A549 (cell line): ENCODE measurements around the gene P3R3URF. TPM values are rescaled to one million over a fixed set of nuclear protein-coding genes. Genes with fewer than 3 reads are reported as not detected.
A peak's percentile ranks its signal among the peaks of the same experiment; 100 is the strongest.
"Not testable (repeated sequence)": the region's sequence is repeated elsewhere in the genome, so short reads cannot be mapped to it uniquely, and the experiment has no call there.

ENCODE experiments used
- ATAC-seq, 2 experiments: fragments of 200-7000 bp in 1 of 2; fragments of >200 bp in 1 of 2; cut with Nextera tagmentation in 1 of 2; cut with Tn5 transposase in 1 of 2; 3 replicates each; pipeline versions ENCODE4 v1.8.0 to v1.9.1; 2018 to 2020; ENCODE audit warnings: mild to moderate bottlenecking in 1 of 2, moderate library complexity in 1 of 2
- CTCF ChIA-PET: fragments of 300-600 bp; sonication (Branson Sonifier 250); formaldehyde crosslinking; extraction: SDS; loops from one replicate; lab custom pipeline; 2021; ENCODE audit warnings: antibody characterized with exemption, inconsistent platforms; lab: Yijun Ruan, JAX
- POLR2A ChIA-PET: fragments of 350-600 bp; formaldehyde crosslinking; extraction: SDS; loops from one replicate; lab custom pipeline; 2021; ENCODE audit warnings: antibody characterized with exemption, inconsistent platforms; lab: Yijun Ruan, JAX
- DNase-seq, 2 experiments: peaks; one replicate each; pipeline versions ENCODE4 v3.0.0 to v3.0.0-alpha.2; 2011 to 2016; ENCODE audit warnings: low read depth in 1 of 2, low spot score in 1 of 2
- FAIRE-seq: peaks from 2 replicates; lab custom pipeline; 2011; peaks lifted over from hg19 to GRCh38; lab: Jason Lieb, UNC
- H3K27ac ChIP-seq, 2 experiments: fragments of >200 bp; sonication (Bioruptor Twin); formaldehyde crosslinking; 3 replicates each; pipeline ENCODE4 v1.5.1; 2016 to 2017
- H3K4me1 ChIP-seq: fragments of >200 bp; sonication (Bioruptor Twin); formaldehyde crosslinking; 3 replicates; pipeline ENCODE4 v1.6.1; 2016
- H3K4me2 ChIP-seq: fragments of >200 bp; sonication (Bioruptor Twin); formaldehyde crosslinking; 3 replicates; pipeline ENCODE4 v1.6.1; 2016
- H3K4me3 ChIP-seq: fragments of >200 bp; sonication (Bioruptor Twin); formaldehyde crosslinking; 3 replicates; pipeline ENCODE4 v1.5.1; 2016
- H3K9me3 ChIP-seq: fragments of >200 bp; sonication (Bioruptor Twin); formaldehyde crosslinking; 3 replicates; pipeline ENCODE4 v1.6.1; 2016
- CBX8 ChIP-seq: fragments of 200-600 bp; sonication (generic); IDR thresholded peaks from 2 replicates; pipeline ENCODE4 v1.6.1; 2016
- CEBPB ChIP-seq, 2 experiments: fragments of >200 bp in 1 of 2; sonication (Bioruptor Twin) in 1 of 2; formaldehyde crosslinking in 1 of 2; IDR thresholded peaks; 2 replicates each; pipeline ENCODE4 v1.6.1; 2012 to 2016
- CHD2 ChIP-seq: fragments of 150-350 bp; IDR thresholded peaks from 2 replicates; pipeline ENCODE4 v1.6.1; 2014; ENCODE audit warnings: low read length; ENCODE audit not compliant: partially characterized antibody
- CTCF ChIP-seq: fragments of >200 bp; sonication (Bioruptor Twin); formaldehyde crosslinking; IDR thresholded peaks from 3 replicates; pipeline ENCODE4 v1.5.1; 2016
- EHF ChIP-seq: fragments of 250-450 bp; sonication (Bioruptor Pico); IDR thresholded peaks from 2 replicates; pipeline ENCODE4 v1.5.0; 2020; ENCODE audit warnings: mild to moderate bottlenecking
- ESRRA ChIP-seq: fragments of 150-350 bp; IDR thresholded peaks from 2 replicates; pipeline ENCODE4 v1.6.1; 2014; ENCODE audit warnings: mild to moderate bottlenecking, low read length, borderline replicate concordance
- FOSL2 ChIP-seq, 2 experiments: fragments of 450-650 bp in 1 of 2; fragments of >200 bp in 1 of 2; sonication (Bioruptor Twin) in 1 of 2; formaldehyde crosslinking; IDR thresholded peaks; 2 replicates each; pipeline versions ENCODE4 v1.5.0 to v1.6.1; 2016 to 2020; ENCODE audit warnings: mild to moderate bottlenecking in 1 of 2, moderate library complexity in 1 of 2
- FOXS1 ChIP-seq: fragments of 250-450 bp; sonication (Bioruptor Pico); IDR thresholded peaks from 2 replicates; pipeline ENCODE4 v1.5.0; 2020; ENCODE audit warnings: mild to moderate bottlenecking, moderate library complexity
- HMGXB4 ChIP-seq: fragments of 250-450 bp; sonication (Bioruptor Pico); IDR thresholded peaks from 2 replicates; pipeline ENCODE4 v1.5.0; 2021; ENCODE audit warnings: mild to moderate bottlenecking, moderate library complexity, borderline replicate concordance
- JUNB ChIP-seq: fragments of >200 bp; sonication (Bioruptor Twin); formaldehyde crosslinking; IDR thresholded peaks from 2 replicates; pipeline ENCODE4 v1.6.1; 2016
- KDM1A ChIP-seq: fragments of 200-600 bp; sonication (generic); IDR thresholded peaks from 2 replicates; pipeline ENCODE4 v1.6.1; 2016; ENCODE audit warnings: low read depth, mild to moderate bottlenecking
- MAZ ChIP-seq: fragments of 150-350 bp; IDR thresholded peaks from 2 replicates; pipeline ENCODE4 v1.6.1; 2014; ENCODE audit warnings: antibody characterized with exemption, low read depth, low read length, borderline replicate concordance
- POLR2AphosphoS2 ChIP-seq: conservative IDR thresholded peaks from 2 replicates; pipeline ENCODE4 v1.6.1; 2012; ENCODE audit warnings: low read length, improper control_type of control experiment, inconsistent platforms
- RAD21 ChIP-seq, 2 experiments: fragments of >200 bp in 1 of 2; sonication (Bioruptor Twin) in 1 of 2; formaldehyde crosslinking in 1 of 2; IDR thresholded peaks in 1 of 2; conservative IDR thresholded peaks in 1 of 2; 2 replicates in 1 of 2; 3 replicates in 1 of 2; pipeline ENCODE4 v1.6.1; 2012 to 2018; ENCODE audit warnings: inconsistent platforms in 1 of 2
- SMC3 ChIP-seq: fragments of >200 bp; sonication (Bioruptor Twin); formaldehyde crosslinking; IDR thresholded peaks from 3 replicates; pipeline ENCODE4 v1.6.1; 2018; ENCODE audit warnings: inconsistent platforms
- TFCP2L1 ChIP-seq: fragments of 250-450 bp; sonication (Bioruptor Pico); IDR thresholded peaks from 2 replicates; pipeline ENCODE4 v1.5.0; 2021; ENCODE audit warnings: mild to moderate bottlenecking
- TP53 ChIP-seq: fragments of 250-450 bp; sonication (Bioruptor Pico); IDR thresholded peaks from 2 replicates; pipeline ENCODE4 v1.5.0; 2021; ENCODE audit warnings: mild to moderate bottlenecking, moderate library complexity
- WGBS: methylation state at CpG from one replicate; pipeline ENCODE4 v1.1.6; 2017; ENCODE audit errors: missing lambda C conversion rate; 5-methylcytosine and 5-hydroxymethylcytosine counted together
- polyA minus RNA-seq: library from RNA; depleted of rRNA, polyadenylated mRNA; stranded (reverse); fragments of >200 nt; gene quantifications from 2 replicates; pipeline ENCODE4 v1.2.3, GENCODE V29; 2011; rRNA and poly(A)+ RNA removed
- polyA plus RNA-seq, 4 experiments: library from polyadenylated mRNA; depleted of rRNA in 3 of 4; stranded (reverse); fragments of >200 nt; fragmentation: RNase III in 1 of 4; extraction: RNeasy Plus Mini Kit Qiagen cat#74134 plus additional on column Dnase treatment in 1 of 4; gene quantifications; 2 replicates in 3 of 4; 3 replicates in 1 of 4; pipeline ENCODE4 v1.2.3, GENCODE V29; 2011 to 2017
- TF ChIP-seq, protein P1 (sequence below): IDR thresholded peaks from 2 replicates; pipeline ENCODE4 v1.6.1; 2012
- TF ChIP-seq, protein P2 (sequence below): fragments of 250-450 bp; sonication (Bioruptor Pico); IDR thresholded peaks from 2 replicates; pipeline ENCODE4 v1.5.0; 2020; ENCODE audit warnings: low read depth, mild to moderate bottlenecking, moderate library complexity

P3R3URF gene
- polyA plus RNA-seq (2011; rRNA removed) (not detected in 2 replicates), polyA plus RNA-seq (2017; fragmentation: RNase III; extraction: RNeasy Plus Mini Kit Qiagen cat#74134 plus additional on column Dnase treatment) (not detected in 3 replicates), polyA minus RNA-seq (not detected in 2 replicates)
- not detected in 2 replicates for polyA plus RNA-seq (2012; cell fraction: cytosol; rRNA removed)
- not detected in 2 replicates for polyA plus RNA-seq (2012; cell fraction: nucleus; rRNA removed)

DNA sequence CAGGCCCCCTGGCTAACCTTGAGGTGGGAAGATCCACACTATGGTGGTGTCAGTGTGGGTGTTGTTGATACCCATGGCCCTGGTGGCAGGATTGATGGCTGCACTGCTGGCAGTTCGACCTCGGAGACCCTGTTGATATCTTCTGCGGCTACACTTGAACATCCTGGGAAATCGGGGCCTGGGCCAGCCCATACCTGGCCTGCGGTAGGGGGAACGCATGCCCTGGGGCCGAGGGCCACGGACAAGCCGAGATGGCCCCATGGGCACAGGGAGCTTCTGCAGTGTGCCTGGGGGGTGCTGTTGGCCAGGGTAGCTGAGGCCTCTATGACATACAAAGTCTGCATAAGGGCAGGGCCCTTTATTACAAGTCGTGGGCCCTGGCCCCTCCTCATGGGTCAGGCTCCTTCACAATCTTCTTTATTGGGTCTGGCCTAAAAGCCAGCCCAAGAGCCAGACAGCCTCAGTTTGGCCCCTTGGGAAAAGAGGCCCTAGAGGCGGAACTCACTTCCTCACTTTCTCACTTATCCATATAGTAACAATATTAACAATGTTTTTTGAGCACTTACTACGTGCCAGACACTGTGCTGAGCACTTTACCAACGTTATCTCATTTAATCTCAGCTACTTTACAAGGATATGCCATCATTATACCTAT, at the start of gene P3R3URF:
TSS of gene P3R3URF (minus strand) at position 278 of the 655 bp plus-strand sequence. CDS start at position 261, 17 bp downstream.
- Histone ChIP-seq H3K4me2 (no peak within 1 kb of the TSS), H3K9me3 (no peaks in the 10 kb centered on the region), H3K4me1 (peaks cover 36% of the 10 kb centered on the region), H3K27ac (peak within 1 kb of the TSS in 1 of 2 experiments; percentile 55; a peak in 2 of 6 replicates), H3K4me3 (no peak within 1 kb of the TSS)
- ChIA-PET CTCF (interaction anchor here (14.4 kb wide), 1 partner anchor 140 kb away, joined by 181 read pairs; no protein-coding TSS in a partner anchor), POLR2A (no interaction called here)
- ATAC-seq (no peak), FAIRE-seq (no peak), DNase-seq (no peak)
- 73% methylated on average over 8 of the region's 13 CpGs for WGBS
- no peak for TF ChIP-seq CBX8
- no peak for TF ChIP-seq RAD21 (conservative IDR thresholded peaks at IDR 0.05 in 1 of 2, IDR thresholded peaks at IDR 0.05 in 1 of 2)
- no peak for TF ChIP-seq JUNB
- TF ChIP-seq, protein P1, sequence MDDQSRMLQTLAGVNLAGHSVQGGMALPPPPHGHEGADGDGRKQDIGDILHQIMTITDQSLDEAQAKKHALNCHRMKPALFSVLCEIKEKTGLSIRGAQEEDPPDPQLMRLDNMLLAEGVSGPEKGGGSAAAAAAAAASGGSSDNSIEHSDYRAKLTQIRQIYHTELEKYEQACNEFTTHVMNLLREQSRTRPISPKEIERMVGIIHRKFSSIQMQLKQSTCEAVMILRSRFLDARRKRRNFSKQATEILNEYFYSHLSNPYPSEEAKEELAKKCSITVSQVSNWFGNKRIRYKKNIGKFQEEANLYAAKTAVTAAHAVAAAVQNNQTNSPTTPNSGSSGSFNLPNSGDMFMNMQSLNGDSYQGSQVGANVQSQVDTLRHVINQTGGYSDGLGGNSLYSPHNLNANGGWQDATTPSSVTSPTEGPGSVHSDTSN, result no peak
- TF ChIP-seq FOXS1 (CRISPR knock-in tag), result no peak
- no peak for TF ChIP-seq KDM1A
- TF ChIP-seq FOSL2 (IDR thresholded peaks at IDR 0.05), result no peak
- TF ChIP-seq FOSL2 (CRISPR knock-in tag; IDR thresholded peaks at IDR 0.05), result no peak

DNA sequence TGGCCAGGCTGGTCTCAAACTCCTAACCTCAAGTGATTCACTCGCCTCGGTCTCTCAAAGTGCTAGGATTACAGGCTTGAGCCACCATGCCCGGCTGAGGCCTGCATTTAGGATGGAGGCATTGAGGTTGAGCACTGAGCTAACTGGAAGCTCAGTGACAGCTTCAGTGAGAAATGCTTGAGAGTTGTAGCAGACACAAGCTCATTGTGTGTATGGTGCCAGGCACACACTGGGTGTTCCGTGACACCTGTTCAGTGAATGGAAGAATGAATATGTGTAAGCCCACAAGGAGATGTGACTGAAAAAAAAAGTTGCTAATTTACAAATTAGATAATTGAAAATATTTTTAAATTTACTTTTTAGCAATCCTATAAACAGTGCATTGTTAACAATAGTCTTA, 48.7 kb upstream of the P3R3URF start:
- no peak overlapping the region for H3K4me2 ChIP-seq
- 79% methylated on average over 1 of the region's 4 CpGs for WGBS
- H3K4me1 ChIP-seq, result no peaks in the 10 kb centered on the region
- H3K27ac ChIP-seq, result no peak overlapping the region
- TF ChIP-seq HMGXB4, result no peak
- TF ChIP-seq, protein P2, sequence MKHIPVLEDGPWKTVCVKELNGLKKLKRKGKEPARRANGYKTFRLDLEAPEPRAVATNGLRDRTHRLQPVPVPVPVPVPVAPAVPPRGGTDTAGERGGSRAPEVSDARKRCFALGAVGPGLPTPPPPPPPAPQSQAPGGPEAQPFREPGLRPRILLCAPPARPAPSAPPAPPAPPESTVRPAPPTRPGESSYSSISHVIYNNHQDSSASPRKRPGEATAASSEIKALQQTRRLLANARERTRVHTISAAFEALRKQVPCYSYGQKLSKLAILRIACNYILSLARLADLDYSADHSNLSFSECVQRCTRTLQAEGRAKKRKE, result no peak
- TF ChIP-seq EHF (CRISPR knock-in tag), result no peak
- TF ChIP-seq TFCP2L1, result no peak
- no peak for TF ChIP-seq POLR2AphosphoS2
- no peak for TF ChIP-seq ESRRA
- TF ChIP-seq MAZ, result no peak
- no peak for TF ChIP-seq CHD2
- TF ChIP-seq CEBPB (IDR thresholded peaks at IDR 0.05), result no peak
- ATAC-seq, result no peak
- ChIA-PET POLR2A (no interaction called here), CTCF (interaction anchor here (0.5 to 3.1 kb wide), 10 partner anchors 10 to 212 kb away, joined by 3 to 39 read pairs (median 8); partner anchors contain the start of gene POMGNT1)
- H3K9me3 ChIP-seq, result no peaks in the 10 kb centered on the region
- DNase-seq, result no peak
- H3K4me3 ChIP-seq, result no peak overlapping the region
- no peak for FAIRE-seq

DNA sequence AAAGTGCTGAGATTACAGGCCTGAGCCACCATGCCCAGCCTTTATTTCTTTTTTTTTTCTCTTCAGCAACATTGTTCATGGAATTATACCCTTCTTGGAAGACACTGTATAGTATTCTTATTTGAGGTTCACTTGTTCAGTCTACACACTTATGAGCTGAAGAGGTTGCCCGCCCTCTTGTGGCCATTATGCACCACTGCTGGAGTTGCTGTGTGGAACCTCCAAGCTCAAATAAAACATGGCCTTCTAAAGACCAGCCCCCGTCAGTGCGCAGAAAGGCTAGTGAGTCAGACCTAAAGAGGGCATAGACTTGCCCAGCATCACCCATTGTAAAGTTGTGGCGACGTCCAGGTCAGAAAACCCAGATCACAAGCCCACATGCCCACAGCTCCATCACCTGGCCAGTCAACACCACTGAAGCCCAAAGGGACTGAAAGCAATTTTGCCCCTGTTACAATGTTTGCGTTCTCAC, 47.2 kb upstream of the P3R3URF start:
- H3K4me3 ChIP-seq, result no peak overlapping the region
- H3K4me1 ChIP-seq, result no peaks in the 10 kb centered on the region
- H3K27ac ChIP-seq, result peak overlapping the region in 1 of 2 experiments; percentile 56; a peak in 2 of 6 replicates
- ATAC-seq, result peak; percentile 96 to 99
- CTCF ChIA-PET, result interaction anchor here (0.6 to 3.1 kb wide), 39 partner anchors 8 to 1216 kb away, joined by 3 to 39 read pairs (median 5); partner anchors contain the start of gene POMGNT1
- H3K9me3 ChIP-seq, result no peaks in the 10 kb centered on the region
- peak; percentile 73 to 78 for TF ChIP-seq RAD21 (conservative IDR thresholded peaks at IDR 0.05 in 1 of 2, IDR thresholded peaks at IDR 0.05 in 1 of 2)
- TF ChIP-seq SMC3, result peak; percentile 73
- TF ChIP-seq TP53 (CRISPR knock-in tag), result no peak
- peak; percentile 87 for TF ChIP-seq CTCF
- no peak for TF ChIP-seq POLR2AphosphoS2
- DNase-seq, result peak; percentile 38 to 90
- FAIRE-seq, result no peak
- WGBS, result 15% methylated on average over 6 of the region's 6 CpGs
- POLR2A ChIA-PET, result interaction anchor here (1.1 to 1.5 kb wide), 3 partner anchors 25 to 702 kb away, joined by 3 to 6 read pairs (median 4); partner anchors contain the start of genes POMGNT1 and PRDX1
- peak overlapping the region; percentile 38; the same call in 1 of the 3 replicates for H3K4me2 ChIP-seq

- H3K4me2 ChIP-seq, result peak overlapping the region; percentile 38; the same call in 1 of the 3 replicates
- not testable (repeated sequence) for DNase-seq, H3K4me3 ChIP-seq, H3K4me1 ChIP-seq, FAIRE-seq, H3K9me3 ChIP-seq
- H3K27ac ChIP-seq, result peak overlapping the region in 1 of 2 experiments; percentile 56; a peak in 2 of 6 replicates
- ChIA-PET POLR2A (interaction anchor here (1.1 to 1.5 kb wide), 3 partner anchors 25 to 701 kb away, joined by 3 to 6 read pairs (median 4); partner anchors contain the start of genes POMGNT1 and PRDX1), CTCF (interaction anchor here (0.6 to 3.1 kb wide), 30 partner anchors 8 to 817 kb away, joined by 3 to 39 read pairs (median 5); partner anchors contain the start of gene POMGNT1)
- ATAC-seq, result peak in 1 of 2 experiments; percentile 33; a peak in 3 of 6 replicates
- 54% methylated on average over 10 of the region's 11 CpGs for WGBS
Measured at GRCh38 chr1:46223055-46223454, 46.8 kb upstream of the P3R3URF start.
